ENCODE results near the gene UTF1.

- no peak for TF ChIP-seq EZH2 (IDR thresholded peaks at IDR 0.05; ENCODE audit: insufficient read depth, poor library complexity, severe bottlenecking)
- TF ChIP-seq EZH2phosphoT487 (IDR thresholded peaks at IDR 0.05; ENCODE audit: insufficient read depth, low read depth), result no peak
These were observed 15.3 kb upstream of the UTF1 start for GRCh38 chr10:133214468-133215410.

Data from GM23248 (cell line).